Hematopoietic multipotent progenitor cell treated with erythropoietin and hydrocortisone succinate and interleukin-3 and kit ligand, for 8 days (in vitro differentiated cells): ENCODE data around the gene SURF4.

ENCODE experiments used
- DNase-seq: peaks from one replicate; pipeline ENCODE4 v3.0.0-alpha.2; 2015

The SURF4 gene

DNA sequence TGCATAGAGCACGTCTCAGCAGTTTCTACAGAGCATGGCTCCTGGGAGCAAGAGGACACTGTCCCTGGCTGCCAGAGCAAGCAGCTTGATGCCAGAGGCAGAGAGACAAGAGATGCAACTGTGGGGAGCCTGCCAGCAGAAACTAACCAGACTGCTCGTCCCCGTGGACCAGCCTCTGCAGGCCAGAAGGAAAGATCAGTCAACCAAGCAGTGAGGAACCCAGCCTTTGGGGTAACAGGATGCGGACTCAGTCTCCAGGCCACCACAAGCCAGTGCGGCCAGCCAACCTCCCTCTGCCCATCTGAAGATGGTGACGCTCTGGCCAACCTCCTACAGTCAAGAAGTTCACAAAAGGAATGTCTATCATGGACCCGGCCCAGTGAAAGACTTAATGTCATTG lies 3.7 kb downstream of the SURF4 start:
- DNase-seq, result no peak

GRCh38 chr9:133371261-133371711 lies 4.6 kb downstream of the SURF4 start:
- peak; percentile 65 for DNase-seq

DNA sequence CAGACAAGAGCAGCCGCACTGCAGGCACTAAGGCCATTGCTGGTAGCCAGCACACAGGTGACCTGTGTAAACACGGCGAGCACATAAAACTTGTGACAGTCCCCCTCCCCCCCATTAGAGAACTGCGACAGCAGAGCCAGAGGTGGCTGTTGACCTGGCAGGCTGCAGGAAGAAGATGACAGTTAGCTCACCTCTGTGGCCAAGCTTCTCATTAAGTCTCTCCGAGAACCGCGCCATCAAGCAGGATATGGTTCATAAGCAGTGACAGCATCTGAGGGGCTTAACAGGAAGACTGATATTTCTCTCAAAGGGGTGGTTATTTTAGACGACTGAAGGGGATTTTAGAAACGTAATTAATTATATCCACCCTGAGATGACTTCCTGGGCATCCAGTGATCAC lies 5.2 kb downstream of the SURF4 start:
- DNase-seq, result no peak

DNA sequence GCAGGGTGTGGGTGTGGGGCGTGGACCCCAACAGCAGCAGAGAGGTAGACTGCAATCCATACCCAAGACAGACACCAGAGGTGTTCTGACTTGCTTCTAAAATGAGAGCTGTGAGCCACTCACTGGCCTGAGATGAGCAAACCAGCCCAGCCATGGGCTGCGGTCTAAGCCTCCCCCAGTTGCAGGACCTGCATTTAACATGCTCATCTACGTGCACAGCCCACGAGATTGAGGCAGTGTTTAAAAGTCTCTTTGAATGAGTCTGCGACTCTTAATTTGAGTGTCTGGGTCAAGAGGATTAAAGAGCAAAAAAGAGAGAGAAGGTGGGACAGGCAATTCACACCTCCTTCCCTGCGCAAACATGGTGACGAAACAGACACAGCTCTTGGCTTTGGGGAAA lies 5.9 kb downstream of the SURF4 start:
- DNase-seq, result no peak

DNA sequence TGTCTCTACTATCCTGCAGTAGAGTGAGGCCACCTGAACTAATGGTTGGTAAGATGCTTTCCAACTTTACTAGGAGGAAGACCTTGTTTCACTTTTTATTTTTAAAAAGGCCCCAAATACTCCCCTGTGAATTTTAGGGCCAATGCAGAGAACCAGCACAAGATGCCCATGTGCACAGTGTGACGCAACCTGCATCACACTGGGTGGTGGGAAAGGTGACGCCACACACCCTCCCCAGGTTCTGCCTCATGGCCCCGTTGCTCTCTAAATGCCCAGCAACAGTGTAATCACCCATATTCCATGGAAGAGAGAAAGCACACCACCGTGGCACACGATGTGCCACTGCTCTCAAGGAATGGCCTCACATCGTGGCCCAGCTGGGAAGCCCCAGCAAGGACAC lies 6.4 kb downstream of the SURF4 start:
- DNase-seq, result no peak

GRCh38 chr9:133368249-133368881 lies 7.5 kb downstream of the SURF4 start:
- no peak for DNase-seq

DNA sequence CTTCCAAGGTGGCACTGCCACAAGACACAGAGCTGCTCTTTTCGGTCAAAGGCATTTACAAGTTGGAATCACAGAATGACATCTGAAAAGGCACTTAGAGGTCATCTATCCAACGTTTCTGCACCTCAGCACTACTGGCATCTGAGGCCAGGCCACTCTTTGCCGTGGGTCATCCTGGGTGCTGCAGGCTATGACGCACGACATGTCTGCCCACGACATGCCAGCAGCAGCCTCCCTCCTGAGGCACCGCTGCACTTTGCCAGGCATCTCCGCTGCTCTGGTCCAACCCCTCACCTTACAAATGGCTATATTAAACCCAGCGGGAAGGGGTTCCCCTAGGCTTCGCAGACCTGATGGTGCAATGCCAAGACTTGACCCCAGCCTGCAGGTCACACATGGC lies 8.1 kb downstream of the SURF4 start:
- DNase-seq, result no peak

DNA sequence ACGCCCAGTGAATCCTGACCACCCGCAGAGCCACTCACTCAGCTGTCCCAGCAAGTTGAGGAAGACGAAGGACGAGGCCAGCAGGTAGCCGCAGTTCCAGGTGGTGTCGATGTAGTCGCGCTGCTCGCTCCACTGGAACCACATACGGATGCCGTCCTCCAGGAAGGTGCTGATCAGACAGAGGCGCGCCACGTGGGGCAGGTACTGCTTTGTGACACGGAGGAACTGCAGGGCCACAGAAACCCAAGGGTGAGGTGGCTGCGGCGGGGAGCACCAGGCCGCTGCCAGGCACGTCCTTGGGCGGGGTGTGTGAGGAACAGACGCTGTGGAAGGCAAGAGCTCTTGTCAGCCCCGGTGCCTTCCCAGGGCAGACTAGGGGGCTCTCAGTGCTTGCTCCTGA lies 8.6 kb downstream of the SURF4 start:
- DNase-seq, result no peak

DNA sequence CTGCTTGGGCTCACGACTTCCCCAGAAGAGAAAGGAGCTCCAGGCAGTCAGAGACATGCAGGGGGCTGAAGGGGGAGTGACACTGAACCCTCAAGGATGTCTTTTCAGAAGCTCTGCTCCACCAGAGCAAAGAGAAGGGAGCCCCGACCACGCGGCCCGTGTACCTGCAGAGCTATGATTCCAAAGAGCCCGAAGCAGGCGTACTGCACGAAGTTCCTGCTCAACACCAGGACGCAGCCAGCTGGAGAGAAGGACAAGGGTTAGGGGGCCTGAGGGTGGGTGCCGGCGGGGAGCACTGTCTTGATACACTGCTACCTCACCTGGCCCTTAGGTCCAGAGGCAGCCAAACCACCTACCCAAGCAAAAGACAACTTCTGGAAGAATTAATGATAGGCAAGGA lies 9.4 kb downstream of the SURF4 start:
- no peak for DNase-seq

GRCh38 chr9:133362359-133363044 lies 13.4 kb downstream of the SURF4 start:
- peak; percentile 79 for DNase-seq

GRCh38 chr9:133361507-133362092 lies 14.3 kb downstream of the SURF4 start:
- DNase-seq, result no peak

GRCh38 chr9:133360400-133361393 lies 15.2 kb downstream of the SURF4 start:
- DNase-seq, result peak; percentile 47

GRCh38 chr9:133359399-133360175 lies 16.3 kb downstream of the SURF4 start:
- peak; percentile 87 for DNase-seq

DNA sequence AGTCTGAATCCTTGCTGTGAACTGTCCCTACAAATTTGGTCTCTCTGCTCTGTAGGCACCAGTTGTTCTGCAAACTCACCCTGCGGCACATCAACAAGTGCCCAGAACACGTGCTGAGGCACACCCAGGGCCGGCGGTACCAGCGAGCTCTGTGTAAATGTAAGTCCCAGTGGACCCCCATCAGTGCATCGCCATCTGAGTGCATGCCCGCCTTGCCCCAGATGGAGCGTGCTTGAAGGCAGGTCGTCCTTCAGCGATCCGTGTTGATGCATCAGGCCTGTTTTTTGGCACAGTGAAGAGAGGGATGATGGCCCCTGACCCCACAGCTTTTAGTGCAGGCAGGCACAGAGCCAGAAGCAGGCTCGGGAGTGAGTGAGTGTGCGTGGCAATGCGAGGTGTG lies 18.2 kb downstream of the SURF4 start:
- no peak for DNase-seq

DNA sequence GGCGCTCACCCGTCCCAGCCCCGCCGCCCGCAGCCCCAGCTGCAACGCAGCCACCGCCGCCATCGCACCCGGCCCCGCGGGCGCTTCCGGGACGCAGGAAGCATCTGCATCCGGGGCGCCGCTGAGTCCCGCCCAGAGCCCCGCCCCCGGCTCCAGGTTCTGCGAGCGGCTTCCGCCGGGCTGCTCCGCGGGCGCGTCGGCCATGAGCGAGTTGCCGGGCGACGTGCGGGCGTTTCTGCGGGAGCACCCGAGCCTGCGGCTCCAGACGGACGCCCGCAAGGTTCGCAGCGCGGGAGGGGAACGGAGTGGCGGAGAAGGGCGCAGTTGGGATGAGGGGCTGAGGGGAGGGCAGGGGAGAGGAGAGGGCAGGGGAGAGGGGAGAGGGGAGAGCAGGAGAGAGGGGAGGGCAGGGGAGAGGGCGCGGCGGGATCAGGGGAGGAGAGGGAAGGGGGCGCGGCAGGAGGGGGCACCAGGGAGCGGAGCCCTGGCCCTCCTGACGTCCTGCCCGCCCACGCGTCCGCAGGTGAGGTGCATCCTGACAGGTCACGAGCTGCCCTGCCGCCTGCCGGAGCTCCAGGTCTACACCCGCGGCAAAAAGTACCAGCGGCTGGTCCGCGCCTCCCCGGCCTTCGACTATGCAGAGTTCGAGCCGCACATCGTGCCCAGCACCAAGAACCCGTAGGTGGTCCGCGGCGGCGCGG lies 19.3 kb downstream of the SURF4 start, which contains the start of the genes SURF1 and SURF2:
TSS of gene SURF1 (minus strand) at position 97 of the 701 bp plus-strand sequence. CDS start at position 63, 34 bp downstream.
TSS of gene SURF2 (plus strand) at position 160 of the 701 bp plus-strand sequence. CDS start at position 203, 43 bp downstream.
- peak; percentile 83 for DNase-seq

DNA sequence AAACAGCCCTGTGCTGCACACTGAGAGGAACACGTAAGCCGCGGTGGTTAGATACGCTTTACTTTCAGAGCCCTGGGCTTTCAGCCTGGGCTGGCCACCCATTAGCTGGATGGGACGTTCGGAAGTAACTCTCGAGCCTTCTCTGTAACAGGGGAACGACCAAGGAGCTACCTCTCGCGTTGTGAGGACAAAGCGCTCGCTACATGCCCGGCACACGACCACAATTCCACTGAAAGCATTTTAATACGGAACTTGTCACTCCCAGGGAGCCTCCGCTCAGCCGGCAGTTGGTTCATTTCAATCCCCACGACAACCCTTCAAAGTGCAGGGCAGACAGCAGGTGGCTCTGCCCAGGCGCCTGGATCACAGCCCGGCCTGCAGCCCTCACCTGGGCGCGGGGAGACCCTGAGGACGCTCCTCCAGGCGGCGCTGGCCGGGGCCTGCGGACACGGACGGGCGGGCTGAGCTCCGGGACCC lies 19.9 kb downstream of the SURF4 start:
- no peak for DNase-seq

- DNase-seq, result no peak
Observed at GRCh38 chr9:133354766-133355165, 21.1 kb downstream of the SURF4 start.

GRCh38 chr9:133353548-133353947 lies 22.3 kb downstream of the SURF4 start:
- DNase-seq, result no peak

DNA sequence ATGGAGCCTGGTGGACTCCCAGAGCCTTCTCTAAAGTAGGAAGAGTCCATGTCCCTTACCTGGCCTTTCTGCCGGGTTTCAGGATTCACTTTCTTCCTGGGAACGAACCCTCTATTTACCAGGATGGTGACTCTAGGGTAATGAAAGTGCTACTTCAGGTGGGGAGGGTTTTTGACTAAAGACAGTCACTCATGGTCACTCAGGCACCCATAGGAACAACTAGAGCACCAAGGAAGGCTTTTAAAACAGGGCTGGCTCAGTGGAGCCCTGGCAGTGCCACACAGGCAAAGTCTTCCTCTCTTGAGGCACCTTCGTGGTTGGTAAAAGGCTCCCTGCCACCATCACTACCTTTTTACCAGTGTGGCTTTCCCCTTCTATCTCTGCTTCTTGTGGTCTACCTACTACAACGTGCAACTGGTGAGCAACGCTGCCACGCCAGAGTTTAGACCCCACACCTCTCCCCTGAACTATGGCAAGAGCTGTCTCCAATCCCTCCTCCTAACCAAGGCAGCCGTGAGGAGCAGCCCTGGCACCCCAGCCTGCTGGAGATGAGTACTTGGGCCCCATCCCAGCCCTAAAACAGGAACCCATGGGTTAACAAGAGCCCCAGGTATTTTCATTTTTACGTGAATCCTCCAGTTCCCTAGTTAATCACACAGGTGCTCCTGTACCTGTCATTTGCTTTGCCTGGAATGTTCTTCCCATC lies 23.1 kb downstream of the SURF4 start:
- DNase-seq, result no peak

- DNase-seq, result peak; percentile 83
Observed at GRCh38 chr9:133351908-133352634, 23.8 kb downstream of the SURF4 start.
